ENCODE results near the gene SLAMF9.
A peak's percentile ranks its signal among the peaks of the same experiment; 100 is the strongest.

SLAMF9 gene

GRCh38 chr1:159953536-159954515 lies at the start of gene SLAMF9:
SLAMF9 (minus strand) TSS chr1:159954237; CDS start chr1:159954137, 100 bp downstream.
- no peak within 1 kb of the TSS for H3K9ac ChIP-seq (ENCODE audit: low read length)
- H3K4me1 ChIP-seq (ENCODE audit: control insufficient read depth, insufficient read depth, low read length): no peaks in the 10 kb centered on the region
- no peaks in the 10 kb centered on the region for H3K36me3 ChIP-seq (ENCODE audit: control insufficient read depth, insufficient read depth, low read length)
- H3K27ac ChIP-seq (ENCODE audit: low read depth, low read length): no peak within 1 kb of the TSS
- no peaks in the 10 kb centered on the region for H3K27me3 ChIP-seq (ENCODE audit: control insufficient read depth, insufficient read depth, low read length)
- H3K4me3 ChIP-seq (ENCODE audit: low read length): no peak within 1 kb of the TSS

DNA sequence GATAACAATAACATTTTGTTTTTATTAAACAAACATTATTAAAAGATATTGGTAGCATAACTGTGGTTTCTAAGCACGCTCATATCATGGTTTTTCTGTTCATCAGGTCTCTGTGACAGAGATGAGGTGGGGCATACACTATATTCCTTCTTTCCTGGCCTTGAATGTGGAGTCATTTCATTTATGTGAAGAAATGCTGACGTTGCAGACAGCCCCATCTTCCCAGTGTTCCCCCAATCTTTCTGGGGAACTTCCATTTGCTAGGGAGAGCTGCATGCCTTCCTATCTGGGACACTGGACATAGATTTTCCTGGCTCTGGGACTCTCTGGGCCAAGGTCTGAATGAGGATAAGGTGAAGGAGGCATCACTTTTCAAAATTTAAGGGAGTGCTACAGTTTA lies 47.4 kb upstream of the SLAMF9 start:
- H3K27ac ChIP-seq (ENCODE audit: low read depth, low read length): no peak overlapping the region
- no peaks in the 10 kb centered on the region for H3K36me3 ChIP-seq (ENCODE audit: control insufficient read depth, insufficient read depth, low read length)
- H3K4me1 ChIP-seq (ENCODE audit: control insufficient read depth, insufficient read depth, low read length): peaks cover 4% of the 10 kb centered on the region
- no peaks in the 10 kb centered on the region for H3K27me3 ChIP-seq (ENCODE audit: control insufficient read depth, insufficient read depth, low read length)
- H3K4me3 ChIP-seq (ENCODE audit: low read length): no peak overlapping the region
- no peak overlapping the region for H3K9ac ChIP-seq (ENCODE audit: low read length)

GRCh38 chr1:159999204-159999603 lies 45.2 kb upstream of the SLAMF9 start:
- H3K36me3 ChIP-seq (ENCODE audit: control insufficient read depth, insufficient read depth, low read length): no peaks in the 10 kb centered on the region
- H3K4me1 ChIP-seq (ENCODE audit: control insufficient read depth, insufficient read depth, low read length): peaks cover 4% of the 10 kb centered on the region
- no peak overlapping the region for H3K4me3 ChIP-seq (ENCODE audit: low read length)
- no peak overlapping the region for H3K27ac ChIP-seq (ENCODE audit: low read depth, low read length)
- H3K27me3 ChIP-seq (ENCODE audit: control insufficient read depth, insufficient read depth, low read length): no peaks in the 10 kb centered on the region
- H3K9ac ChIP-seq (ENCODE audit: low read length): no peak overlapping the region

DNA sequence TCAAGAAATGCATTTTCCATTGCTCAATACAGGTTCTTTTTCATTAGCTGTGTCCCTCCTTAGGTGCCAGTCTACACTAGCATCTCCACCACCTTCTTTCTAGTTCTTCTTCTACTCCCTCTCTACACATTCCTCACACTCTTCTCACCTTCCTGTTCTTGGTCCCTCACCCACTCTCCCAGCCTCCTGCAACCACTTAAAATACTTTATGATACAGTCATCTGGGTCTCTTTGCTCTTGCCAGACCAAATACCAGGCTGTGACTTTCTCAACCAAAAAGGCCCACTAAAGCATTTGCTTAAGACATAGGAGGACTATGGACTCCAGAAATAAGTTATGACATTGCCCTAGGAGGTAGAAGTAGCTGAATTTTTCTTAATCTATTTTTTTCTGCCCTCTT lies 42.6 kb upstream of the SLAMF9 start:
- Histone ChIP-seq H3K4me3 (ENCODE audit: low read length) (no peak overlapping the region), H3K27me3 (ENCODE audit: control insufficient read depth, insufficient read depth, low read length) (no peaks in the 10 kb centered on the region), H3K27ac (ENCODE audit: low read depth, low read length) (no peak overlapping the region), H3K4me1 (ENCODE audit: control insufficient read depth, insufficient read depth, low read length) (peaks cover 4% of the 10 kb centered on the region), H3K9ac (ENCODE audit: low read length) (no peak overlapping the region), H3K36me3 (ENCODE audit: control insufficient read depth, insufficient read depth, low read length) (no peaks in the 10 kb centered on the region)

DNA sequence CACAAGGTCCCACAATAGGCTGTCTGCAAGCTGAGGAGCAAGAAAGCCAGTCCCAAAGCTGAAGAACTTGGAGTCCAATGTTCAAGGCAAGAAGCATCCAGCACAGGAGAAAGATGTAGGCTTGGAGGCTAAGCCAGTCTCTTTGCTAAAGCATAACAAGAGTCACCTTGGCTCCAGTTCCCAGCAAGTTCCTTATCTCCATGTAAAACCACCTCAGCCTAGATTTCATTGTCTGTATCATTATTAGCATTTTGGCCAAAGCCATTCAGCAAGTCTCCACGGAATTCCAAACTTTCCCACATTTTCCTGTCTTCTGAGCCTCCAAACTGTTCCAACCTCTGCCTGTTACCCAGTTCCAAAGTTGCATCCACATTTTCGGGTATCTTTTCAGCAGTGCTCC lies 40.9 kb upstream of the SLAMF9 start:
- Histone ChIP-seq H3K4me3 (ENCODE audit: low read length) (no peak overlapping the region), H3K27me3 (ENCODE audit: control insufficient read depth, insufficient read depth, low read length) (no peaks in the 10 kb centered on the region), H3K36me3 (ENCODE audit: control insufficient read depth, insufficient read depth, low read length) (no peaks in the 10 kb centered on the region), H3K4me1 (ENCODE audit: control insufficient read depth, insufficient read depth, low read length) (peaks cover 6% of the 10 kb centered on the region), H3K9ac (ENCODE audit: low read length) (no peak overlapping the region), H3K27ac (ENCODE audit: low read depth, low read length) (no peak overlapping the region)

GRCh38 chr1:159993911-159994310 lies 39.9 kb upstream of the SLAMF9 start:
- Histone ChIP-seq H3K9ac (ENCODE audit: low read length) (no peak overlapping the region), H3K4me1 (ENCODE audit: control insufficient read depth, insufficient read depth, low read length) (peaks cover 8% of the 10 kb centered on the region), H3K4me3 (ENCODE audit: low read length) (no peak overlapping the region), H3K36me3 (ENCODE audit: control insufficient read depth, insufficient read depth, low read length) (no peaks in the 10 kb centered on the region), H3K27me3 (ENCODE audit: control insufficient read depth, insufficient read depth, low read length) (no peaks in the 10 kb centered on the region), H3K27ac (ENCODE audit: low read depth, low read length) (no peak overlapping the region)

DNA sequence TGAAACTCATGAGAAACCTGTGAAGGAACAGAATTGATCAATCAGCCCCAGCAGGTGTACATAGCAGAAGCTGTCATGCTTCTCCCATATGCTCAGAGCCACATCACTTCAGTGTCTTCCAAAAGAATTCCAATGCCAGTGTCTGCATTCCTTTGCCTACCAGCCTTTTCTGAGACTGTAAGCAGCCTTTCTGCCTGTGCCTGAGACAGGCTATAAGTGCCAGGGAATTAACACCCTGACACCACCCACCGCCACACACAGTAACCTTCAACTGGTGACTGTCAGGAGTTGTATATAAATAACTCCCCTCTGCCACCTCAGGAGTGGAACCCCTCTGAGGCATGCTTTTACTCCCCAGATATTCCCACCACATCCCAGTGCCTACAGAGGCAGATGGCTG lies 38.1 kb upstream of the SLAMF9 start:
- H3K4me3 ChIP-seq (ENCODE audit: low read length): no peak overlapping the region
- no peaks in the 10 kb centered on the region for H3K36me3 ChIP-seq (ENCODE audit: control insufficient read depth, insufficient read depth, low read length)
- H3K27me3 ChIP-seq (ENCODE audit: control insufficient read depth, insufficient read depth, low read length): no peaks in the 10 kb centered on the region
- peaks cover 8% of the 10 kb centered on the region for H3K4me1 ChIP-seq (ENCODE audit: control insufficient read depth, insufficient read depth, low read length)
- no peak overlapping the region for H3K9ac ChIP-seq (ENCODE audit: low read length)
- no peak overlapping the region for H3K27ac ChIP-seq (ENCODE audit: low read depth, low read length)

GRCh38 chr1:159991513-159991912 lies 37.5 kb upstream of the SLAMF9 start:
- H3K9ac ChIP-seq (ENCODE audit: low read length): no peak overlapping the region
- H3K36me3 ChIP-seq (ENCODE audit: control insufficient read depth, insufficient read depth, low read length): no peaks in the 10 kb centered on the region
- peaks cover 4% of the 10 kb centered on the region for H3K4me1 ChIP-seq (ENCODE audit: control insufficient read depth, insufficient read depth, low read length)
- H3K27me3 ChIP-seq (ENCODE audit: control insufficient read depth, insufficient read depth, low read length): no peaks in the 10 kb centered on the region
- no peak overlapping the region for H3K27ac ChIP-seq (ENCODE audit: low read depth, low read length)
- no peak overlapping the region for H3K4me3 ChIP-seq (ENCODE audit: low read length)

- H3K4me1 ChIP-seq (ENCODE audit: control insufficient read depth, insufficient read depth, low read length): peaks cover 3% of the 10 kb centered on the region
- H3K27me3 ChIP-seq (ENCODE audit: control insufficient read depth, insufficient read depth, low read length): no peaks in the 10 kb centered on the region
- no peak overlapping the region for H3K9ac ChIP-seq (ENCODE audit: low read length)
- peak overlapping the region; percentile 23 for H3K27ac ChIP-seq (ENCODE audit: low read depth, low read length)
- H3K4me3 ChIP-seq (ENCODE audit: low read length): no peak overlapping the region
- no peaks in the 10 kb centered on the region for H3K36me3 ChIP-seq (ENCODE audit: control insufficient read depth, insufficient read depth, low read length)
These were observed 36.0 kb upstream of the SLAMF9 start for GRCh38 chr1:159990005-159990404.

GRCh38 chr1:159989581-159989980 lies 35.5 kb upstream of the SLAMF9 start:
- H3K4me3 ChIP-seq (ENCODE audit: low read length): no peak overlapping the region
- no peak overlapping the region for H3K9ac ChIP-seq (ENCODE audit: low read length)
- peak overlapping the region; percentile 4 for H3K27ac ChIP-seq (ENCODE audit: low read depth, low read length)
- H3K4me1 ChIP-seq (ENCODE audit: control insufficient read depth, insufficient read depth, low read length): peaks cover 3% of the 10 kb centered on the region
- no peaks in the 10 kb centered on the region for H3K36me3 ChIP-seq (ENCODE audit: control insufficient read depth, insufficient read depth, low read length)
- H3K27me3 ChIP-seq (ENCODE audit: control insufficient read depth, insufficient read depth, low read length): no peaks in the 10 kb centered on the region

GRCh38 chr1:159988006-159988405 lies 34.0 kb upstream of the SLAMF9 start:
- no peak overlapping the region for H3K9ac ChIP-seq (ENCODE audit: low read length)
- H3K27ac ChIP-seq (ENCODE audit: low read depth, low read length): no peak overlapping the region
- H3K27me3 ChIP-seq (ENCODE audit: control insufficient read depth, insufficient read depth, low read length): no peaks in the 10 kb centered on the region
- H3K36me3 ChIP-seq (ENCODE audit: control insufficient read depth, insufficient read depth, low read length): no peaks in the 10 kb centered on the region
- peaks cover 3% of the 10 kb centered on the region for H3K4me1 ChIP-seq (ENCODE audit: control insufficient read depth, insufficient read depth, low read length)
- no peak overlapping the region for H3K4me3 ChIP-seq (ENCODE audit: low read length)

- Histone ChIP-seq H3K4me3 (ENCODE audit: low read length) (no peak overlapping the region), H3K4me1 (ENCODE audit: control insufficient read depth, insufficient read depth, low read length) (peaks cover 3% of the 10 kb centered on the region), H3K9ac (ENCODE audit: low read length) (no peak overlapping the region), H3K27me3 (ENCODE audit: control insufficient read depth, insufficient read depth, low read length) (no peaks in the 10 kb centered on the region), H3K27ac (ENCODE audit: low read depth, low read length) (no peak overlapping the region), H3K36me3 (ENCODE audit: control insufficient read depth, insufficient read depth, low read length) (no peaks in the 10 kb centered on the region)
These were observed 33.1 kb upstream of the SLAMF9 start for GRCh38 chr1:159987186-159987585.

DNA sequence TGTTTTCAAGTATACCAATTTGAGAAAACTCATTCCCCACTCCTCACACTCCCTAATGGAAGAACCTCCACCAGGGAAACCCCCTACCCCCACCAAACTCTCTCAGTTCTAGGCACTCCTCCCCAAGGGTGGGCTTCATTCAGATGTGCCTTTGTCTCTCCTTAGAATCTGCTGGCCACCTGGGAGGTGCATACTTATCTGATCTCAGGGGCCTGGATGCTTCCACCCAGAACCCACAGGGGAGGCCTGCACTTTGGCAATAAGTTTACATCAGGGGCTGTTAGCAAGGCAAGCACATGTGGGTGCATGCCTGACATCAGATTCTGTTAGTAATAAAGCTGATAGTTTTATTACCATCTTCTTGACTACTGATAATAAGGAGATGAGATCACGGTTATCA lies 32.5 kb upstream of the SLAMF9 start:
- no peak overlapping the region for H3K4me3 ChIP-seq (ENCODE audit: low read length)

More for the DNA sequence above, 32.5 kb upstream of the SLAMF9 start:
- Histone ChIP-seq H3K4me1 (ENCODE audit: control insufficient read depth, insufficient read depth, low read length) (peaks cover 3% of the 10 kb centered on the region), H3K27ac (ENCODE audit: low read depth, low read length) (no peak overlapping the region), H3K36me3 (ENCODE audit: control insufficient read depth, insufficient read depth, low read length) (no peaks in the 10 kb centered on the region), H3K27me3 (ENCODE audit: control insufficient read depth, insufficient read depth, low read length) (no peaks in the 10 kb centered on the region), H3K9ac (ENCODE audit: low read length) (no peak overlapping the region)

All from rectal smooth muscle tissue (tissue), 1 donor.